Skeletal muscle tissue (tissue), 4 donors: ENCODE data around the gene RNU1-3. TPM values are rescaled to one million over a fixed set of nuclear protein-coding genes. Genes with fewer than 3 reads are reported as not detected.
"Not testable (repeated sequence)": the region's sequence is repeated elsewhere in the genome, so short reads cannot be mapped to it uniquely, and the experiment has no call there.

Experiments used
- H3K27ac ChIP-seq: one replicate; pipeline ENCODE4 v1.7.0; 2013; ENCODE audit warnings: mild to moderate bottlenecking, low read depth, low read length, inconsistent platforms
- H3K27me3 ChIP-seq, 3 donors: one replicate each; pipeline ENCODE4 v1.7.0; 2013; ENCODE audit warnings: low read length in 3 of 3; ENCODE audit not compliant: control insufficient read depth in 3 of 3, insufficient read depth in 3 of 3
- H3K36me3 ChIP-seq, 3 donors: one replicate each; pipeline ENCODE4 v1.7.0; 2013; ENCODE audit warnings: low read length in 3 of 3; ENCODE audit not compliant: control insufficient read depth in 3 of 3, insufficient read depth in 3 of 3
- H3K4me1 ChIP-seq, 3 donors: one replicate each; pipeline ENCODE4 v1.7.0; 2013; ENCODE audit warnings: low read length in 3 of 3, mild to moderate bottlenecking in 3 of 3; ENCODE audit not compliant: control insufficient read depth in 3 of 3, insufficient read depth in 3 of 3
- H3K4me3 ChIP-seq, 3 donors: one replicate each; pipeline ENCODE4 v1.7.0; 2013; ENCODE audit warnings: low read length in 3 of 3
- H3K9ac ChIP-seq, 3 donors: one replicate each; pipeline ENCODE4 v1.7.0; 2013; ENCODE audit warnings: low read length in 3 of 3, mild to moderate bottlenecking in 3 of 3, moderate library complexity in 2 of 3, low read depth in 1 of 3
- H3K9me3 ChIP-seq, 3 donors: one replicate each; pipeline ENCODE4 v1.7.0; 2013; ENCODE audit warnings: low read length in 3 of 3; ENCODE audit not compliant: control insufficient read depth in 3 of 3
- total RNA-seq: library from RNA; depleted of rRNA; stranded (reverse); fragments of >200 nt; gene quantifications from one replicate; pipeline ENCODE4 v1.2.3, GENCODE V29; 2014
- donor health status: Osteomylitis.

The RNU1-3 gene
- total RNA-seq, 1 donor from 2014 or later, result under 0.01 TPM

- H3K9me3 ChIP-seq, H3K27me3 ChIP-seq, H3K4me3 ChIP-seq: not testable (repeated sequence)
- H3K9ac ChIP-seq, result peak overlapping the region; percentile 2 to 35 (median 5)
- peak overlapping the region; percentile 96 for H3K27ac ChIP-seq
- peaks cover 31 to 45% (median 38%) of the 10 kb centered on the region in 3 donors for H3K4me1 ChIP-seq
- peaks cover 23 to 31% (median 25%) of the 10 kb centered on the region in 3 donors for H3K36me3 ChIP-seq
Measured at GRCh38 chr1:16636551-16637195, 30.1 kb downstream of the RNU1-3 start.

DNA sequence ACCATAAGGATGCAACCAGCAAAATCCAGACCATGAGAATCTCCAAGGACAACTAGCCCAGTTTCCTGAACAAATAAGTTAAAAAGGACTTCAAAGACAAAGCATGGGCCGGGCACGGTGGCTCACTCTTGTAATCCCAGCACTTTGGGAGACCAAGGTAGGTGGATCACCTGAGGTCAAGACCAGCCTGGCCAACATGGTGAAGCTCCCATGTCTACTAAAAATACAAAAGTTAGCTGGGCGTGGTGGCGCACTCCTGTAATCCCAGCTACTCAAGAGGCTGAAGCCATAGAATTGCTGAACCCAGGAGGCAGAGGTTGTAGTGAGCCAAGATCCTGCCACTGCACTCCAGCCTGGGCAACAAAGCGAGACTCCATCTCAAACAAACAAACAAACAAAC is 30.8 kb downstream of the RNU1-3 start:
- H3K9me3 ChIP-seq, H3K4me3 ChIP-seq, H3K9ac ChIP-seq, H3K27ac ChIP-seq, H3K27me3 ChIP-seq: not testable (repeated sequence)
- H3K4me1 ChIP-seq, result peaks cover 31 to 45% (median 38%) of the 10 kb centered on the region in 3 donors
- peaks cover 30 to 38% (median 32%) of the 10 kb centered on the region in 3 donors for H3K36me3 ChIP-seq

DNA sequence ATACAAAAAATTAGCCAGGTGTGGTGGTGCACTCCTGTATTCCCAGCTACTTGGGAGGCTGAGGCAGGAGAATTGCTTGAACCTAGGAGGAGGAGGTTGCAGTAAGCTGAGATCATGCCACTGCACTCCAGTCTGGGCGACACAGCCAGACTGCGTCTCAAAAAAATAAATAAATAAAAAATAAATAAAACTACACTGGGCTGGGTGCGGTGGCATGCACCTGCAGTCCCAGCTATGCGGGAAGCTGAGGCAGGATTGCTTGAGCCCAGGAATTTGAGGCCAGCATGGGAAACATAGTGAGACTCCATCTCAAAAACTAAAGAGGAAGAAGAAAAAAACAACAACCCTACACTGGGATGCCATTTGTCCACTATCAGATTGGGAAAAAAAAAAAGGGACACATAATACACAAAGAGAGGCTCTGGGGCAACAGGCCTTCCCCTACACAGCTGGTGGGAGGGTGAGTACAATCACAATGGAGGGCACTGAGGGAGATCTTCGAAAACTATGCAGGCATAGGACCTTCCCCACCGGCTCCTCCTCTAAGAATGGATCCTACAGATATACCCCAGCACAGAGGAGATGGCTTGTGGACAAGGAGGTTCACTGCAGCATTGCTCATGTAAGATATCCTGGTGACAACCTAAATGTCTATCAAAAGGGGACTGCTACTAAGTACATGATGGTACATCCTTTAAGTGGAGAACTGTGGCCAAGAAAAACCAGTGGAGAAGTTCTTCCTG is 33.0 kb downstream of the RNU1-3 start:
- not testable (repeated sequence) for H3K9me3 ChIP-seq, H3K4me3 ChIP-seq, H3K27ac ChIP-seq, H3K27me3 ChIP-seq
- H3K9ac ChIP-seq, result peak overlapping the region in 2 of 3 donors; percentile 6 to 69
- H3K36me3 ChIP-seq, result peaks cover 43 to 60% (median 51%) of the 10 kb centered on the region in 3 donors
- peaks cover 15 to 28% (median 21%) of the 10 kb centered on the region in 3 donors for H3K4me1 ChIP-seq

DNA sequence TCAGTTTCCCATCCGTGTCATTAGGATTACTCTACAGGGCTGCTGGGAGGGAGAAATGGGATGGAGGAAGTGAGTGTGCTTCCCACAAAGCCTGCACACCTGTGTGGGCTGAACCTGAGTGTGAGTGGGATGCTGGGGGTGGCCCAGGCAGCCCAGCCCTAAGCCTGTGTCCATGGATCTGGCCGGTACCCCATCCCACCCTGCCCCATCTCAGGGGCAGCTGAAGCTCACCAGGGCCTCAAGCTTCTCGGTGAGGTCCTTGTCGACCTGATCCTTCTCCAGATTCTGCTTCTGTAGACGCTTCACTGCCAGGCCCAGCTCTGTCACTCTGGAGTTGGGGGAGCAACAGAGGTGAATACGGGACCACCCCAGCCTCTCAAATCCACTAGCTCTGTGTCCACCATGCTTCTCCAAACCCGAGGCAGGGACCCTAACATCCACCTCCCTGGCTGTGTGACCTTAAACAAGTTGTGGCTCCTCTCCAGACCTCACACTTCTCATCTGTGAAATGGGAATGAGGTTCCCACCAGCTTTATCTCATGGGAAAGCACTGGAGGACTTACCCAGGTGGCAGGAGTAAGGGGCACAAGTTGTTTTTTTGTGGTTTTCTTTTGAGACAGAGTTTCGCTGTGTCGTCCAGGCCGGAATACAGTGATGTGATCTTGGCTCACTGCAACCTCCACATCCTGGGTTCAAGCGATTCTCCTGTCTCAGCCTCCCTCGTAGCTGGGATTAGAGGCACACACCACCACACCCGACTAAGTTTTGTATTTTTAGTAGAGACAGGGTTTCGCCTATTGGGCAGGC is 34.5 kb downstream of the RNU1-3 start:
- peaks cover 5 to 18% (median 10%) of the 10 kb centered on the region in 3 donors for H3K4me1 ChIP-seq
- not testable (repeated sequence) for H3K27me3 ChIP-seq, H3K4me3 ChIP-seq, H3K27ac ChIP-seq, H3K9me3 ChIP-seq
- H3K36me3 ChIP-seq, result peaks cover 50 to 69% (median 61%) of the 10 kb centered on the region in 3 donors
- H3K9ac ChIP-seq, result peak overlapping the region in 2 of 3 donors; percentile 3 to 62

- Histone ChIP-seq H3K9ac (peak overlapping the region in 2 of 3 donors; percentile 3 to 50), H3K4me3 (no peak overlapping the region)
Measured at GRCh38 chr1:16631248-16632043, 35.3 kb downstream of the RNU1-3 start.

GRCh38 chr1:16630661-16631247 is 36.0 kb downstream of the RNU1-3 start:
- H3K27me3 ChIP-seq, result no peaks in the 10 kb centered on the region
- H3K4me3 ChIP-seq, result no peak overlapping the region
- peaks cover 0 to 15% (median 7%) of the 10 kb centered on the region in 3 donors for H3K4me1 ChIP-seq
- H3K27ac ChIP-seq, result no peak overlapping the region
- H3K9me3 ChIP-seq, result no peaks in the 10 kb centered on the region
- H3K9ac ChIP-seq, result peak overlapping the region in 1 of 3 donors; percentile 50
- peaks cover 58 to 82% (median 75%) of the 10 kb centered on the region in 3 donors for H3K36me3 ChIP-seq

More at GRCh38 chr1:16631248-16632043, 35.3 kb downstream of the RNU1-3 start:
- no peak overlapping the region for H3K27ac ChIP-seq
- H3K9me3 ChIP-seq, result no peaks in the 10 kb centered on the region
- H3K36me3 ChIP-seq, result peaks cover 51 to 75% (median 68%) of the 10 kb centered on the region in 3 donors
- peaks cover 0 to 11% (median 7%) of the 10 kb centered on the region in 3 donors for H3K4me1 ChIP-seq
- H3K27me3 ChIP-seq, result no peaks in the 10 kb centered on the region

- peak overlapping the region in 1 of 3 donors; percentile 6 for H3K4me3 ChIP-seq
- H3K9ac ChIP-seq, result peak overlapping the region in 1 of 3 donors; percentile 33
- not testable (repeated sequence) for H3K27me3 ChIP-seq, H3K9me3 ChIP-seq, H3K27ac ChIP-seq
- H3K36me3 ChIP-seq, result peaks cover 62 to 87% (median 78%) of the 10 kb centered on the region in 3 donors
- H3K4me1 ChIP-seq, result peaks cover 0 to 16% (median 9%) of the 10 kb centered on the region in 3 donors
Measured at GRCh38 chr1:16629916-16630530, 36.7 kb downstream of the RNU1-3 start.

GRCh38 chr1:16628361-16629111 is 38.2 kb downstream of the RNU1-3 start:
- Histone ChIP-seq H3K9ac (peak overlapping the region in 2 of 3 donors; percentile 35 to 50), H3K27me3 (no peaks in the 10 kb centered on the region), H3K4me1 (peaks cover 8 to 22% (median 18%) of the 10 kb centered on the region in 3 donors), H3K4me3 (peak overlapping the region in 1 of 3 donors; percentile 13), H3K36me3 (peaks cover 55 to 85% (median 82%) of the 10 kb centered on the region in 3 donors), H3K9me3 (no peaks in the 10 kb centered on the region), H3K27ac (no peak overlapping the region)
